Measurements from ENCODE around the gene RAB24. TPM values are rescaled to one million over a fixed set of nuclear protein-coding genes. Genes with fewer than 3 reads are reported as not detected.

Gene RAB24
- total RNA-seq, 6 experiments from 2014 or later: 11.0 to 28.8 (median 16.2) TPM

DNA sequence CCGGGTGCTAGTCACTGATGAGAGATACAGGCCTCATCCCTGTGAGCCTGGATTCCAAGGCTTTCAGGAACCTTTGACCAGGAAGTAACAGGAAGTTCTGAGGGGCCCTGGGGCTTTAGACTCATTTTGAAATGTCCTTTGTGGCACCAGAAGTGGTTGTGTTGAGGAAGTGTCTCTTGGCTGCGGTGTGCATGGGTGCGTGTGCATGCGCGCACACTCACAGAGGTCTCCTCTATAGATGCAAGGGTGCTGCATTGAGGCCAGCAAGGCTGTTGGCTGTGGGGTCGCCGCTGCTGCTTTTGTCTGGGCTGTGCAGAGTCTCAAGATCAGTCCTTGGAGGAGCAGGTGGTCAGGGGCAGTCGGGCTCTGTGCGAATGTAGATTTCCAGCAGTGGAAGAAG, 7.6 kb downstream of the RAB24 start:
- peaks cover 0 to 8% (median 4%) of the 10 kb centered on the region in 4 donors for H3K4me1 ChIP-seq
- no peak for ATAC-seq

DNA sequence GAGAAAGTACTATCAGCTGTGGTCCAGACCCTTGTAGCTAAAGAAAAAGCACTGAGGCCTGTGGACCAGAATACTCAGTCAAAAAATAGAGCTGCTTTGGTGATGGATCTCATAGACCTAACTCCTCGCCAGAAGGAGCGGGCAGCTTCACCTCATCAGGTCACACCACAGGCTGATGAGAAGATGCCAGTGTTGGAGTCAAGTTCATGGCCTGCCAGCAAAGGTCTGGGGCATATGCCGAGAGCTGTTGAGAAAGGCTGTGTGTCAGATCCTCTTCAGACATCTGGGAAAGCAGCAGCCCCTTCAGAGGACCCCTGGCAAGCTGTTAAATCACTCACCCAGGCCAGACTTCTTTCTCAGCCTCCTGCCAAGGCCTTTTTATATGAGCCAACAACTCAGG, 8.9 kb downstream of the RAB24 start:
- intact Hi-C loops (cut with DNase I): no loop called here
- TF ChIP-seq POLR2A (IDR thresholded peaks at IDR 0.05): no peak
- TF ChIP-seq CTCF (IDR thresholded peaks at IDR 0.05): no peak

More for the DNA sequence above, 7.6 kb downstream of the RAB24 start:
- peaks cover 0 to 51% (median 24%) of the 10 kb centered on the region in 4 donors for H3K36me3 ChIP-seq
- WGBS (ENCODE audit: insufficient coverage, low coverage, low lambda C conversion rate, missing lambda C conversion rate): 61% methylated on average over 2 of the region's 9 CpGs
- no peak overlapping the region for H3K4me3 ChIP-seq
- no peak for DNase-seq
- no peak overlapping the region for H3K27ac ChIP-seq
- TF ChIP-seq POLR2A (IDR thresholded peaks at IDR 0.05): no peak
- TF ChIP-seq CTCF (IDR thresholded peaks at IDR 0.05): no peak
- H3K27me3 ChIP-seq: no peaks in the 10 kb centered on the region
- H3K9me3 ChIP-seq: no peaks in the 10 kb centered on the region
- intact Hi-C loops (cut with DNase I): no loop called here

GRCh38 chr5:177293819-177294581, 9.5 kb downstream of the RAB24 start:
- 96% methylated on average over 3 of the region's 12 CpGs for WGBS (ENCODE audit: insufficient coverage, low coverage, low lambda C conversion rate, missing lambda C conversion rate)
- Histone ChIP-seq H3K9me3 (no peaks in the 10 kb centered on the region), H3K27ac (no peak overlapping the region), H3K4me1 (no peaks in the 10 kb centered on the region), H3K4me3 (no peak overlapping the region), H3K27me3 (no peaks in the 10 kb centered on the region), H3K36me3 (peaks cover 0 to 68% (median 28%) of the 10 kb centered on the region in 4 donors)
- intact Hi-C loops (cut with DNase I): no loop called here
- TF ChIP-seq CTCF (IDR thresholded peaks at IDR 0.05) (no peak), POLR2A (IDR thresholded peaks at IDR 0.05) (no peak)
- peak in 1 of 4 donors; percentile 15 for ATAC-seq
- DNase-seq: no peak

More for the DNA sequence above, 8.9 kb downstream of the RAB24 start:
- no peak overlapping the region for H3K4me3 ChIP-seq
- H3K27me3 ChIP-seq: no peaks in the 10 kb centered on the region
- ATAC-seq (no peak), DNase-seq (no peak)
- H3K4me1 ChIP-seq: no peaks in the 10 kb centered on the region
- H3K9me3 ChIP-seq: no peaks in the 10 kb centered on the region
- H3K27ac ChIP-seq: no peak overlapping the region
- peaks cover 0 to 61% (median 26%) of the 10 kb centered on the region in 4 donors for H3K36me3 ChIP-seq
- no CpG with 5 or more reads among the region's 3 CpGs for WGBS (ENCODE audit: insufficient coverage, low coverage, low lambda C conversion rate, missing lambda C conversion rate)

- no peaks in the 10 kb centered on the region for H3K4me1 ChIP-seq
- H3K27ac ChIP-seq: no peak overlapping the region
- 84% methylated on average over 6 of the region's 7 CpGs for whole genome bisulfite sequencing (ENCODE audit: insufficient coverage, low coverage, low lambda C conversion rate, missing lambda C conversion rate)
- TF ChIP-seq CTCF (IDR thresholded peaks at IDR 0.05) (no peak), POLR2A (IDR thresholded peaks at IDR 0.05) (no peak)
- intact Hi-C loops (cut with DNase I): no loop called here
- no peaks in the 10 kb centered on the region for H3K27me3 ChIP-seq
- DNase-seq: no peak
- H3K36me3 ChIP-seq: peaks cover 0 to 90% (median 33%) of the 10 kb centered on the region in 4 donors
- H3K9me3 ChIP-seq: no peaks in the 10 kb centered on the region
- no peak overlapping the region for H3K4me3 ChIP-seq
- ATAC-seq: no peak
These were observed 11.8 kb downstream of the RAB24 start for GRCh38 chr5:177291735-177292134.

All from right lobe of liver (tissue), 6 donors.